Measurements from ENCODE around the gene LDLRAD4. TPM values are rescaled to one million over a fixed set of nuclear protein-coding genes. Genes with fewer than 3 reads are reported as not detected.
A peak's percentile ranks its signal among the peaks of the same experiment; 100 is the strongest.

The LDLRAD4 gene
- polyA plus RNA-seq, 3 donors: 9.5 to 10.1 (median 9.6) TPM

- no peak for DNase-seq (ENCODE audit: low read depth in 3 of 3, low spot score in 2 of 3)
Observed at GRCh38 chr18:13629841-13630715, 411.5 kb downstream of the LDLRAD4 start.

- DNase-seq (ENCODE audit: low read depth in 3 of 3, low spot score in 2 of 3): no peak
Observed at GRCh38 chr18:13630716-13631268, 412.2 kb downstream of the LDLRAD4 start.

DNA sequence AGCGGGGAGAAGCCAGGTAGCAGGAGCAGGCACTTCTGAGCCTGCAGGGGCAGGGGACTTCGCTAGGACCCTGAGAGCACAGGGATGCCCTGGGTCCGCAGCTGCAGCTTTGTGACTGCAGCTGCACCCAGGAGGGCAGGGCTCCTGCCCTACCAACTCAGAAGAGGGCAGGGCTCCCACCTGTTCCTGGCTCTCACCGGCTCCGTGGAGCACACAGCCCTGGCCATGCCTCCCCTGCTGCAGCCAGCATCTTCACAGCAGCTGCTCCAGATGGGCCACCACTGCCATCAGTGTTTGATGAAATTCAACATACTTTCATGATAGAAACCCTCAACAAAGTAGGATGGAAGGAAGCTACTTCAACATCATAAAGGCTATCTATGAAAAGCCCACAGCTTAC, 415.1 kb downstream of the LDLRAD4 start:
- no peak for DNase-seq (ENCODE audit: low read depth in 3 of 3, low spot score in 2 of 3)

DNA sequence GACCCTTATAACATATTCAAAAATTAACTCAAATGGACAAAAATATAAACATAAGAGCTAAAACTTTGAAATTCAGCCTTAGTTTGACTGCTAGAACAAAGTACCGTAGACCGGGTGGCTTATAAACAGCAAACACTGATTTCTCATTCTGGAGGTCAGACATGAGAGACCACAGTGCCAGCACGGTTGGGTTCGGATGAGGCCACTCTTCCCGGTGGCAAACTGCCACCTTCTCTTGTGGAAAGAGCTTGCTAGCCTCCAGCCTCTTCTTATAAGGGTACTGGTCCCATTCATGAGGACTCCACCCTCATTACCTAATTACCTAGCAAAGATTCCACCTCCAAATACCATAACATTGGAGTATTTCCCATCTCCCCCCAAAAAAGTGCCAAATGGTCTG, 416.5 kb downstream of the LDLRAD4 start:
- no peak for DNase-seq (ENCODE audit: low read depth in 3 of 3, low spot score in 2 of 3)

GRCh38 chr18:13638719-13639595, 420.4 kb downstream of the LDLRAD4 start:
- no peak for DNase-seq (ENCODE audit: low read depth in 3 of 3, low spot score in 2 of 3)

DNA sequence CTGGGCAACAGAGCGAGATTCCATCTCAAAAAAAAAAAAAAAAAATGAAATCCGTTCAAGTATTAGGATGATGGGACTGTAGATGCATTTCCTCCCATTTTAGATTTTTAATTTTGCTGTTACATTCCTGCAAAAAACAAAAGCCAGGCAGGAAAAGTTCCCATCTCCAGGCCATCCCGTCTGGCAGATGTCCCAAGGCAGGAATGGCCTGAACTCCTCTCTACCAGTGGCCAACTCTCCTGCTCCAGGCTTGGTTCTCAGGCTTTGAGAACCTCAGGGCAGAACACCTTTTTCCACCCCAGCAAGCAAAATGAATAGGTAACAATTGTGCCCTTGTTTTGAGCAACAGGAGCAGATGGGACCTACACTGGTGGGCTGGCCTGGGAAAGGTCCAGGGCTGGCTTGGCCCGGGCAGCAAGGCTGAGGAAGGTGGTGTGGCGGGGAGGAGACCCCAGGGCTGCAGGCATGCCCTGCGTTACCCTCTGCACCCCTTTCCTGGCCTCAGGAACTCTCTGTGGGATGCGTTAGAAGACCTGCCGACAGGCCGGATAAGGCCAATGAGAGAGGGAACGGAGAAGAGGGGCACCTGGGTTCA, 421.8 kb downstream of the LDLRAD4 start:
- DNase-seq (ENCODE audit: low read depth in 3 of 3, low spot score in 2 of 3): no peak

- DNase-seq (ENCODE audit: low read depth in 3 of 3, low spot score in 2 of 3): peak in 1 of 3 donors; percentile 49
Observed at GRCh38 chr18:13641551-13642439, 423.2 kb downstream of the LDLRAD4 start.

GRCh38 chr18:13642440-13642827, 423.9 kb downstream of the LDLRAD4 start:
- no peak for DNase-seq (ENCODE audit: low read depth in 3 of 3, low spot score in 2 of 3)

DNA sequence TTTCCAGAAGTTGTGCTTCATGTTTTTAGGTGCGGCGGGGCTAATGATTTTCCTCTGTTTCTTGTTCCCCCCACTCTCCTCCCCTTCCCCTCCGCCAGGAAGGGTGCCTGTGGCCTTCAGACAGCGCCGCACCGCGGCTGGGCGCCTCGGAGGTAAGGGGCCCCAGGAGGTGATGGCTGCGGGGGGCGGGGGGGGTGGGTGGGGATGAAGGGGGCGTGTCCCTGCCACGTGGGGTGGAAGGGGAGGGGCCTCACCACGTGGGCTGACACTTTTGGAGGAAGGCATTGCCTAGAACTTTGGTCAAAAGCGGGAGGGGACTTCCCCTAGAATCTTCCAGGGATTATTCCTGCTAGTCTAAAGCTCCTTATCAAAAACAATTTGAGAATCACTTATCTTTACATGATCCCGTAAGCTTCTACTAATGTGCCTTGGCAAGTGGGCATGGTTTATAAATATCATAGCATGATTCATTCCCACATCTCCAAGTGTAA, 424.7 kb downstream of the LDLRAD4 start:
- DNase-seq (ENCODE audit: low read depth in 3 of 3, low spot score in 2 of 3): no peak

DNA sequence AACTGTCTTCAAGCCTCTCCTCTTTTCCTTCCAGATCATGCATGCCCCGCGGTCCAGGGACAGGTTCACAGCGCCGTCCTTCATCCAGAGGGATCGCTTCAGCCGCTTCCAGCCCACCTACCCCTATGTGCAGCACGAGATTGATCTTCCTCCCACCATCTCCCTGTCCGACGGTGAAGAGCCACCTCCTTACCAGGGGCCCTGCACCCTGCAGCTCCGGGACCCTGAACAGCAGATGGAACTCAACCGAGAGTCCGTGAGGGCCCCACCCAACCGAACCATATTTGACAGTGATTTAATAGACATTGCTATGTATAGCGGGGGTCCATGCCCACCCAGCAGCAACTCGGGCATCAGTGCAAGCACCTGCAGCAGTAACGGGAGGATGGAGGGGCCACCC, 426.5 kb downstream of the LDLRAD4 start:
- DNase-seq (ENCODE audit: low read depth in 3 of 3, low spot score in 2 of 3): no peak

GRCh38 chr18:13646633-13647032, 428.1 kb downstream of the LDLRAD4 start:
- DNase-seq (ENCODE audit: low read depth in 3 of 3, low spot score in 2 of 3): no peak

- no peak for DNase-seq (ENCODE audit: low read depth in 3 of 3, low spot score in 2 of 3)
Observed at GRCh38 chr18:13647761-13648160, 429.2 kb downstream of the LDLRAD4 start.

GRCh38 chr18:13649397-13650390, 431.1 kb downstream of the LDLRAD4 start:
- DNase-seq (ENCODE audit: low read depth in 3 of 3, low spot score in 2 of 3): no peak

DNA sequence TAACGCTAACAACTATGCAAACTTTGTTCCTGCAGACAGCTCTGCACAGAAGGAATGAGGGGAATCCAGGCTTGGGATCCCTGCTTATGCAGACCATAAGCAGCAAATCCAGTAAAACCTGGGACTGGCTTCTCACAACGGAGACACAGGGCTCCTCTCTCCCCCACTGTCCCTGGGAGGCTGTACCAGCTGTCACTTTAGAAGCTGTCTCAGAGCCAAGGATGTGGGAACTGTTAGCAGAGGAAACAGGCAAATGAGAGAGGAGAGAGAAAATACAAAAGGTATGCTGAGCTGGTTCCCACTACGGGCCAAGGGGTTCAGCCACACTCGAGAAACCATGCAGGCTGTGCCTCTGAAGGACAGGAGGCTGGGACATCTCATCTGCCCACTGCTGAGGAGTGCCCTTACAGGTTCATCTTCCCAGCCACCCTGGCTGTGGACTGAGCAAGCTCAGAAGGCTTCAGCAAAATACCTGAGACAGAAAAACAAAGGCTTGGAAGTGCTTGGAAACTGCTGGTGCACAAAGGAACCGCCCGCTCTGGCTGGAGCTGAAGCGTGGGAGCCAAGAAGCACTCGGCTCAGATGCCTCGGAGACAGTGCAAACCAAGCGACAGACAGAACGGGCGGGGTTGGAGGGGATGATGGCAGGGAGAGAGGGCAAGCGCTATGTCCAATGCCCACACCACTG, 435.3 kb downstream of the LDLRAD4 start:
- DNase-seq (ENCODE audit: low read depth in 3 of 3, low spot score in 2 of 3): no peak

DNA sequence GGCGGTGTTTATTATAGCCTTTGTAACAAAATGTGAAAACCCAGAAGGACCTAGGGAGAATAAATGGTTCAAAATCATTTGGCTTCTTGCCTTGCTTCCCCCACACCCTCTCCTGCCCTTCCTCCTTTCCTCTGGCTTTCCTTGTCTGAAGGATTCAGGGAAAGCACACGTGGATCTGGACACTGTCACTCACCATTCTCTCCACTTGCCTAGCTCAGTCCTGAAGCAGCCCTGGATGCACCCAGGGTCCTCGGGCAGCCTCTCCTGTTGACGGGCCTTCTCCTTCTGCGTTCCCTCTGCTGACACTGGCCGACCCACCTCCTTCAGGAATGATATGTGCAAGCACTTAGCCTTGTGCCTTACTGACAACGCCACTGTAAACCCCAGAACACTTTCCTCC, 439.4 kb downstream of the LDLRAD4 start:
- DNase-seq (ENCODE audit: low read depth in 3 of 3, low spot score in 2 of 3): no peak

DNA sequence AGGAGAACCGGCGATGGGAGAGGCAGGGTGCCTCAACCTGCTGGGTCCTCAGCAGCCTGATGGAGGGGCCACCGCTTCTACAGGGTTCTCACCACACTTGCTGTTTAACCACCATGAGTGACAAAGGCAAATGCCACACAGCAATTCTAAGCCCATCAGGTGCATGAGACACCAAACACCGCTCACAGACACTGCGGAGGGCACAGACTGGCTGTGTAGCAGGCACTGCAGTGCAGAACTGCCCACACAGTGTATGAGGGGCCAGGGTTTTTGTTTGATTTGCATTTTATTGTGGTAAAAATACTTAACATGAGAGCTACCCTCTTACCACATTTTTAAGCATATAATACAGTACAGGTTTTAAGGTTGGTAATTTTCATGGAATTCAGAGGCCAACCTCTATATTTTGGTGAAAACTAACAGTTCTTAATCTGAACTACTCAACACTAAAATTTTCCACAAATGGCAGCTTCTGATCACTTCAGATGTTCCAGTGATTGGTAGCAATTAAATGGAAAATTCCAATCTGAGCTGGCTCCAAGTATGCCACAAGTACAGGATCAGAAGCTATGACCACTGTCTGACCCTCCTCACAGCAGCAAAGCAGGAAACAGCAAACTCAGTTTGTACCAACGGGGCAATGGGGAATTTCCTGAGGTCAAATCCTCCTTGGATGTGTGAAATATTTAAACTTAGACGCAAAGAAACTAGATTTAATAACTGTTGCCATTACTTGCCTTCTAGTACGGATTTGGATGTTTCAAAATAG, 440.1 kb downstream of the LDLRAD4 start:
- DNase-seq (ENCODE audit: low read depth in 3 of 3, low spot score in 2 of 3): no peak

DNA sequence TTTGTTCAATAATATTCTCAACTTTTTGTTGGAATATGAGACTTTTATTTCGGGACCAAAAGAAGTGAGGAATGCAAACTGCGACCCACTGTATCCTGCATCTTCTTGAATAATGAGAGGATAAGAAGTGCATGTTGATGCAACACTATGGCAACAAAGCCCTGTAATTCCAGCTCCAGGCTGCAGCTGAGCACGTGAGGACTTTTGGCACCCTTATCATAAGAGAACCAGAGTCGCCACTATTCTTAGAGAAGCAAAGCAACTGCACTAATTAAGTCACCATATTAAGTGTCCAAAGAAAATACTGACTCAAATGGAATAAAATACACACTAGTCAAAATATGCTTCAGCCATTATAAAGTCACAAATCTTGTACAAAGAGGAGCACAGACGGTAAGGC, 441.9 kb downstream of the LDLRAD4 start:
- no peak for DNase-seq (ENCODE audit: low read depth in 3 of 3, low spot score in 2 of 3)

Measured in right renal cortex interstitium (tissue), 3 donors.